IMR-90 (cell line): Measurements from ENCODE around the gene DNAH17. TPM values are rescaled to one million over a fixed set of nuclear protein-coding genes. Genes with fewer than 3 reads are reported as not detected.

ENCODE experiments used
- ATAC-seq: fragments of 200-7000 bp; cut with Tn5 transposase; 2 replicates; pipeline ENCODE4 v1.9.1; 2020; ENCODE audit warnings: low read depth, mild to moderate bottlenecking, moderate library complexity
- BruUV-seq: library from RNA; stranded (reverse); fragments of 400-500 nt; replicated peaks from 2 replicates; lab custom pipeline; 2021; lab: Mats Ljungman, UMichigan
- CTCF ChIA-PET: fragments of 300-600 bp; formaldehyde crosslinking; extraction: SDS; loops from one replicate; lab custom pipeline; 2021; ENCODE audit warnings: antibody characterized with exemption; lab: Yijun Ruan, JAX
- POLR2A ChIA-PET: fragments of 300-600 bp; sonication (Branson Sonifier 250); formaldehyde crosslinking; loops from one replicate; lab custom pipeline; 2022; ENCODE audit warnings: antibody characterized with exemption; ENCODE audit not compliant: unreplicated experiment; lab: Charles Lee
- DNase-seq: peaks from one replicate; pipeline ENCODE4 v3.0.0; 2013
- H2AFZ ChIP-seq: replicated peaks from 2 replicates; pipeline ENCODE3; 2013; ENCODE audit warnings: low read length, mild to moderate bottlenecking; ENCODE audit not compliant: poor library complexity
- H2AK5ac ChIP-seq: 2 replicates; pipeline ENCODE4 v1.6.1; 2013; ENCODE audit warnings: low read depth, low read length, inconsistent platforms
- H2AK9ac ChIP-seq: replicated peaks from 2 replicates; pipeline ENCODE3; 2013; ENCODE audit warnings: mild to moderate bottlenecking, low read depth, low read length, moderate library complexity; ENCODE audit not compliant: poor library complexity
- H2BK120ac ChIP-seq: 2 replicates; pipeline ENCODE4 v1.6.1; 2013; ENCODE audit warnings: low read depth, low read length, inconsistent platforms
- H2BK15ac ChIP-seq: 3 replicates; pipeline ENCODE4 v1.6.1; 2013; ENCODE audit warnings: low read depth, low read length, inconsistent platforms
- H2BK20ac ChIP-seq: 2 replicates; pipeline ENCODE4 v1.6.1; 2013; ENCODE audit warnings: low read depth, mild to moderate bottlenecking, inconsistent platforms, low read length, moderate library complexity
- H2BK5ac ChIP-seq: 2 replicates; pipeline ENCODE4 v1.6.1; 2013; ENCODE audit warnings: mild to moderate bottlenecking, low read depth, low read length, inconsistent platforms; ENCODE audit not compliant: poor library complexity, severe bottlenecking
- H3K14ac ChIP-seq: replicated peaks from 2 replicates; pipeline ENCODE4 v1.6.1; 2013; ENCODE audit warnings: low read depth, low read length, inconsistent platforms
- H3K18ac ChIP-seq: 2 replicates; pipeline ENCODE4 v1.6.1; 2013; ENCODE audit warnings: low read depth, low read length, control low read depth
- H3K23ac ChIP-seq: 2 replicates; pipeline ENCODE4 v1.6.1; 2013; ENCODE audit warnings: low read depth, low read length, inconsistent platforms
- H3K27ac ChIP-seq: 2 replicates; pipeline ENCODE4 v1.5.1; 2013; ENCODE audit warnings: mild to moderate bottlenecking, control low read depth, low read length; ENCODE audit not compliant: insufficient read depth
- H3K27me3 ChIP-seq: 2 replicates; pipeline ENCODE4 v1.6.1; 2013; ENCODE audit warnings: low read length; ENCODE audit not compliant: control insufficient read depth, insufficient read depth
- H3K36me3 ChIP-seq: 2 replicates; pipeline ENCODE4 v1.6.1; 2013; ENCODE audit warnings: low read length, mixed read lengths; ENCODE audit not compliant: control insufficient read depth, insufficient read depth
- H3K4ac ChIP-seq: 2 replicates; pipeline ENCODE4 v1.6.1; 2013; ENCODE audit warnings: low read depth, low read length, inconsistent platforms
- H3K4me1 ChIP-seq: 2 replicates; pipeline ENCODE4 v1.6.1; 2013; ENCODE audit warnings: low read length, mixed read lengths; ENCODE audit not compliant: control insufficient read depth, insufficient read depth
- H3K4me2 ChIP-seq: 2 replicates; pipeline ENCODE4 v1.6.1; 2013; ENCODE audit warnings: low read depth, mild to moderate bottlenecking, control low read depth, low read length, moderate library complexity
- H3K4me3 ChIP-seq: 2 replicates; pipeline ENCODE4 v1.5.1; 2013; ENCODE audit warnings: low read depth, mild to moderate bottlenecking, control low read depth, low read length, moderate library complexity; ENCODE audit not compliant: insufficient read depth
- H3K56ac ChIP-seq: 2 replicates; pipeline ENCODE4 v1.6.1; 2013; ENCODE audit warnings: low read length, inconsistent platforms; ENCODE audit not compliant: insufficient read depth; ENCODE audit errors: extremely low read depth
- H3K79me1 ChIP-seq, 2 experiments: 2 replicates each; pipeline ENCODE4 v1.6.1; 2013; ENCODE audit warnings: low read length in 2 of 2, inconsistent platforms in 1 of 2, low read depth in 1 of 2
- H3K9ac ChIP-seq: 2 replicates; pipeline ENCODE4 v1.6.1; 2013; ENCODE audit warnings: low read depth, low read length, control low read depth
- H3K9me1 ChIP-seq: 2 replicates; pipeline ENCODE4 v1.6.1; 2013; ENCODE audit warnings: low read length, inconsistent platforms; ENCODE audit not compliant: insufficient read depth
- H3K9me3 ChIP-seq: 2 replicates; pipeline ENCODE4 v1.6.1; 2013; ENCODE audit warnings: low read length; ENCODE audit not compliant: control insufficient read depth, insufficient read depth
- H4K20me1 ChIP-seq: 2 replicates; pipeline ENCODE4 v1.6.1; 2013; ENCODE audit warnings: low read length, inconsistent platforms; ENCODE audit not compliant: insufficient read depth
- H4K5ac ChIP-seq: 2 replicates; pipeline ENCODE4 v1.6.1; 2013; ENCODE audit warnings: mild to moderate bottlenecking, low read depth, low read length, control low read depth
- H4K8ac ChIP-seq, 2 experiments: 2 replicates each; pipeline ENCODE4 v1.6.1; 2013; ENCODE audit warnings: low read depth in 2 of 2, low read length in 2 of 2, control low read depth in 1 of 2, inconsistent platforms in 1 of 2
- H4K91ac ChIP-seq: 2 replicates; pipeline ENCODE4 v1.6.1; 2013; ENCODE audit warnings: low read depth, low read length, inconsistent platforms; ENCODE audit not compliant: insufficient read depth
- CEBPB ChIP-seq: IDR thresholded peaks from 2 replicates; pipeline ENCODE4 v1.6.1; 2012; ENCODE audit warnings: low read depth, low read length, improper control_type of control experiment
- ELK1 ChIP-seq: fragments of 150-350 bp; IDR thresholded peaks from 2 replicates; pipeline ENCODE4 v1.6.1; 2016; ENCODE audit warnings: low read depth, mild to moderate bottlenecking, low read length, moderate library complexity, borderline replicate concordance
- MAFK ChIP-seq: IDR thresholded peaks from 2 replicates; pipeline ENCODE4 v1.6.1; 2012; ENCODE audit warnings: low read depth, low read length, improper control_type of control experiment
- MAZ ChIP-seq: IDR thresholded peaks from 2 replicates; pipeline ENCODE4 v1.6.1; 2012; ENCODE audit warnings: low read depth, mild to moderate bottlenecking, low read length, improper control_type of control experiment, moderate library complexity, borderline replicate concordance
- MXI1 ChIP-seq: IDR thresholded peaks from 2 replicates; pipeline ENCODE4 v1.6.1; 2012; ENCODE audit warnings: low read depth, mild to moderate bottlenecking, low read length, moderate library complexity, borderline replicate concordance
- RCOR1 ChIP-seq: IDR thresholded peaks from 2 replicates; pipeline ENCODE4 v1.6.1; 2012; ENCODE audit warnings: mild to moderate bottlenecking, low read length, improper control_type of control experiment; ENCODE audit not compliant: insufficient replicate concordance
- RFX5 ChIP-seq: IDR thresholded peaks from 2 replicates; pipeline ENCODE4 v1.8.0; 2012; ENCODE audit warnings: low read depth, mild to moderate bottlenecking, low read length, moderate library complexity
- SMC3 ChIP-seq: fragments of 150-350 bp; IDR thresholded peaks from 2 replicates; pipeline ENCODE4 v1.6.1; 2016; ENCODE audit warnings: low read depth, mild to moderate bottlenecking, antibody characterized with exemption, low read length, moderate library complexity
- USF2 ChIP-seq: fragments of 150-350 bp; IDR thresholded peaks from 2 replicates; pipeline ENCODE4 v1.6.1; 2017; ENCODE audit warnings: mild to moderate bottlenecking, antibody characterized with exemption, low read length, low read depth
- WGBS, 2 experiments: methylation state at CpG; one replicate each; pipeline versions ENCODE4 v1.1.5 to v1.1.7; 2013; ENCODE audit warnings: missing lambda C conversion rate in 2 of 2; ENCODE audit not compliant: insufficient read length in 1 of 2; ENCODE audit errors: extremely low coverage in 2 of 2; 5-methylcytosine and 5-hydroxymethylcytosine counted together
- dilution Hi-C: fragments of 300-500 bp; cut with HindIII; formaldehyde crosslinking; loops from one replicate; pipeline ENCODE4 v1.14.3; 2018; ENCODE audit warnings: low sequenced_read_pairs; ENCODE audit not compliant: unreplicated experiment
- in situ Hi-C: fragments of 300-500 bp; cut with MboI; formaldehyde crosslinking; loops from 3 replicates; pipeline ENCODE4 v1.14.3; 2019; ENCODE audit warnings: low sequenced_read_pairs, inconsistent platforms, mixed read lengths
- intact Hi-C: fragments of 100-400 bp; cut with micrococcal nuclease; formaldehyde crosslinking; loops from 2 replicates; pipeline ENCODE4 v1.10.0; 2022
- polyA plus RNA-seq, 3 experiments: library from polyadenylated mRNA; depleted of rRNA; stranded (reverse); fragments of >200 nt; gene quantifications; 2 replicates each; pipeline ENCODE4 v1.2.3, GENCODE V29; 2012; ENCODE audit warnings: low replicate concordance in 1 of 3
- total RNA-seq: library from RNA; depleted of rRNA; stranded (reverse); fragments of >200 nt; gene quantifications from 2 replicates; pipeline ENCODE4 v1.2.3, GENCODE V29; 2012
- TF ChIP-seq, protein P1 (sequence below): conservative IDR thresholded peaks from 2 replicates; pipeline ENCODE4 v1.5.1; 2012; ENCODE audit warnings: mild to moderate bottlenecking, low read depth, low read length, improper control_type of control experiment

DNAH17 gene
- total and polyA plus RNA-seq, 2 of the 4 experiments (the other 2 are of a cell fraction) = not detected

- BruUV-seq = no TSS peak
- CTCF ChIA-PET = no interaction called here
- no peak overlapping the region for H2BK5ac ChIP-seq
Measured at GRCh38 chr17:78529251-78529650, 47.9 kb downstream of the DNAH17 start.

More at GRCh38 chr17:78529251-78529650, 47.9 kb downstream of the DNAH17 start:
- Histone ChIP-seq H3K56ac (no peak overlapping the region), H2BK15ac (no peak overlapping the region), H3K9me3 (no peaks in the 10 kb centered on the region), H3K18ac (no peak overlapping the region), H3K14ac (no peak overlapping the region), H4K8ac (no peak overlapping the region), H2AK5ac (no peak overlapping the region), H3K27me3 (peaks cover 10% of the 10 kb centered on the region; the same call in 1 of the 2 replicates), H2AFZ (no peak overlapping the region), H3K4ac (no peak overlapping the region), H3K4me3 (no peak overlapping the region), H3K36me3 (no peaks in the 10 kb centered on the region), H3K23ac (no peak overlapping the region), H4K91ac (no peak overlapping the region), H4K20me1 (no peaks in the 10 kb centered on the region), H3K9ac (no peak overlapping the region), H3K4me2 (no peak overlapping the region), H3K4me1 (no peaks in the 10 kb centered on the region), H2BK120ac (no peak overlapping the region), H2AK9ac (peak overlapping the region; percentile 45), H2BK20ac (no peak overlapping the region), H3K9me1 (no peaks in the 10 kb centered on the region), H3K79me1 (no peaks in the 10 kb centered on the region), H4K5ac (no peak overlapping the region), H3K27ac (no peak overlapping the region)
- ATAC-seq (no peak), DNase-seq (no peak)
- intact Hi-C loops (no loop called here), dilution Hi-C loops (no loop called here), in situ Hi-C loops (no loop called here)
- no peak for TF ChIP-seq MAFK
- TF ChIP-seq, protein P1, sequence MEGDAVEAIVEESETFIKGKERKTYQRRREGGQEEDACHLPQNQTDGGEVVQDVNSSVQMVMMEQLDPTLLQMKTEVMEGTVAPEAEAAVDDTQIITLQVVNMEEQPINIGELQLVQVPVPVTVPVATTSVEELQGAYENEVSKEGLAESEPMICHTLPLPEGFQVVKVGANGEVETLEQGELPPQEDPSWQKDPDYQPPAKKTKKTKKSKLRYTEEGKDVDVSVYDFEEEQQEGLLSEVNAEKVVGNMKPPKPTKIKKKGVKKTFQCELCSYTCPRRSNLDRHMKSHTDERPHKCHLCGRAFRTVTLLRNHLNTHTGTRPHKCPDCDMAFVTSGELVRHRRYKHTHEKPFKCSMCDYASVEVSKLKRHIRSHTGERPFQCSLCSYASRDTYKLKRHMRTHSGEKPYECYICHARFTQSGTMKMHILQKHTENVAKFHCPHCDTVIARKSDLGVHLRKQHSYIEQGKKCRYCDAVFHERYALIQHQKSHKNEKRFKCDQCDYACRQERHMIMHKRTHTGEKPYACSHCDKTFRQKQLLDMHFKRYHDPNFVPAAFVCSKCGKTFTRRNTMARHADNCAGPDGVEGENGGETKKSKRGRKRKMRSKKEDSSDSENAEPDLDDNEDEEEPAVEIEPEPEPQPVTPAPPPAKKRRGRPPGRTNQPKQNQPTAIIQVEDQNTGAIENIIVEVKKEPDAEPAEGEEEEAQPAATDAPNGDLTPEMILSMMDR = no peak
- no peak for TF ChIP-seq MAZ
- no peak for TF ChIP-seq RFX5
- no peak for TF ChIP-seq MXI1
- no peak for TF ChIP-seq RCOR1
- TF ChIP-seq SMC3 = no peak
- no peak for TF ChIP-seq CEBPB
- no peak for TF ChIP-seq USF2
- no peak for TF ChIP-seq ELK1
- WGBS, 2 experiments = 72% methylated on average over 5 of the region's 11 CpGs; no CpG with 5 or more reads in 1 of the 2 experiments
- POLR2A ChIA-PET = no interaction called here
